ENCODE results near the gene NAPA.

DNA sequence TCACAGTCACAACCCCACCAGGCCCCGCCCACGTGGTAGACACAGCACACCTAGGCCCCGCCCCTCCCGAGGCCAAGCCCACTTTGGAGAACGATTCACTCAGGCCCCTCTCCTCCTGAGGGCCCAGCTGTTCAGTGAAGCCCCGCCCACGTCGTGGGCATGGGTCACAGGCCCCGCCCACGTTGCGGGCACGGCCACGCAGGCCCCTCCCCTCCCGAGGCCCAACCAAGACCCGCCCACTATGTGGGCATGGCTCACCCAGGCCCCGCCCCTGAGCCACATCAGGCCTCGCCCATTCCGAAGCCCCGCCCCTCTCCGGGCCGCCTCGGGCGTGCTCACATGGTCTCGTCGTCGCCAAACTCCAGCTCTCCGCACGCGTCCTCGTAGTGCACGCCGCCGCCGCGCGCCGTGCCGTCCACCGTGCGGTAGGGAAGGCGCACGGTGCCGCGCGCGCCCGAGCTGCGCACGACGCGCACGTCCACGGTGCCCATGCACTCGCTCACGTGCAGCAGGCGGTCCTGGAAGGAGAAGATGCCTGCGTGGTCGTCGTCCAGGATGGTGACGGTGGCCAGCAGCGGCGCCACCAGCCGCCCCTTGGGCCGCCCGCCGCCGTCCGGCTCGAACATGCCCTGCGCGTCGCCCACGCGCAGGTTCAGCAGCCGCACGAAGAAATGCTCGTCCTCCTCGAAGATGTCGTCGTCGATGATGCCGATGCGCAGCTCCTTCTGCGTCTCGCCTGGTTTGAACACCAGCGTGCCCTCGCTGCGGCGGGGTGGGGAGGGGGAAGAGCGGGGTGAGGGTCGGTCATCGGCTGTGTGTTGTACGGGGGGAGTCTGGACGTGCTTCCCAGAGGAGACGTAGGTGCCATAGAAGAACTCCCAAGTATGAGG is 67.1 kb downstream of the NAPA start:
- peak; percentile 77 for TF ChIP-seq EZH2 (IDR thresholded peaks at IDR 0.05; ENCODE audit: insufficient read depth, low read length)
- TF ChIP-seq, protein P1, sequence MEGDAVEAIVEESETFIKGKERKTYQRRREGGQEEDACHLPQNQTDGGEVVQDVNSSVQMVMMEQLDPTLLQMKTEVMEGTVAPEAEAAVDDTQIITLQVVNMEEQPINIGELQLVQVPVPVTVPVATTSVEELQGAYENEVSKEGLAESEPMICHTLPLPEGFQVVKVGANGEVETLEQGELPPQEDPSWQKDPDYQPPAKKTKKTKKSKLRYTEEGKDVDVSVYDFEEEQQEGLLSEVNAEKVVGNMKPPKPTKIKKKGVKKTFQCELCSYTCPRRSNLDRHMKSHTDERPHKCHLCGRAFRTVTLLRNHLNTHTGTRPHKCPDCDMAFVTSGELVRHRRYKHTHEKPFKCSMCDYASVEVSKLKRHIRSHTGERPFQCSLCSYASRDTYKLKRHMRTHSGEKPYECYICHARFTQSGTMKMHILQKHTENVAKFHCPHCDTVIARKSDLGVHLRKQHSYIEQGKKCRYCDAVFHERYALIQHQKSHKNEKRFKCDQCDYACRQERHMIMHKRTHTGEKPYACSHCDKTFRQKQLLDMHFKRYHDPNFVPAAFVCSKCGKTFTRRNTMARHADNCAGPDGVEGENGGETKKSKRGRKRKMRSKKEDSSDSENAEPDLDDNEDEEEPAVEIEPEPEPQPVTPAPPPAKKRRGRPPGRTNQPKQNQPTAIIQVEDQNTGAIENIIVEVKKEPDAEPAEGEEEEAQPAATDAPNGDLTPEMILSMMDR (IDR thresholded peaks at IDR 0.05; ENCODE audit: insufficient read depth, low read depth, low read length) = no peak
